HEK293 (cell line): ENCODE measurements around the gene JPH4.

Experiments used
- ATF2 ChIP-seq: fragments of 450-650 bp; formaldehyde crosslinking; IDR thresholded peaks from 2 replicates; pipeline ENCODE4 v1.5.1; 2016; ENCODE audit warnings: missing biosample characterization, missing genetic modification characterization, low read depth
- CTCF ChIP-seq: fragments of 450-650 bp; formaldehyde crosslinking; IDR thresholded peaks from 2 replicates; pipeline ENCODE4 v1.5.1; 2016; ENCODE audit warnings: missing biosample characterization, missing genetic modification characterization
- MEIS1 ChIP-seq: sonication (generic); formaldehyde crosslinking; IDR thresholded peaks from 2 replicates; pipeline ENCODE4 v1.8.1; 2022; ENCODE audit warnings: missing genetic modification reagents, mild to moderate bottlenecking, borderline replicate concordance
- REST ChIP-seq: fragments of 450-650 bp; formaldehyde crosslinking; IDR thresholded peaks from 2 replicates; pipeline ENCODE4 v1.5.1; 2016; ENCODE audit warnings: missing biosample characterization, missing genetic modification characterization
- SCRT2 ChIP-seq: fragments of 450-650 bp; formaldehyde crosslinking; IDR thresholded peaks from 2 replicates; pipeline ENCODE4 v1.5.1; 2016; ENCODE audit warnings: missing biosample characterization, missing genetic modification characterization
- SETDB1 ChIP-seq: IDR thresholded peaks from one replicate; pipeline ENCODE4 v1.6.1; 2017; ENCODE audit warnings: mild to moderate bottlenecking, low read length, moderate library complexity, mixed read lengths; ENCODE audit not compliant: insufficient read length
- TSHZ1 ChIP-seq: fragments of 450-650 bp; formaldehyde crosslinking; IDR thresholded peaks from 2 replicates; pipeline ENCODE4 v1.5.1; 2016; ENCODE audit warnings: missing biosample characterization, missing genetic modification characterization, borderline replicate concordance
- ZIC2 ChIP-seq: fragments of 450-650 bp; formaldehyde crosslinking; IDR thresholded peaks from 2 replicates; pipeline ENCODE4 v1.5.1; 2016; ENCODE audit warnings: missing biosample characterization, missing genetic modification characterization
- ZNF10 ChIP-seq: fragments of 450-650 bp; formaldehyde crosslinking; IDR thresholded peaks from 2 replicates; pipeline ENCODE4 v1.5.1; 2017; ENCODE audit warnings: missing biosample characterization, missing genetic modification characterization
- ZNF140 ChIP-seq: fragments of 450-650 bp; formaldehyde crosslinking; IDR thresholded peaks from 2 replicates; pipeline ENCODE4 v1.5.1; 2016; ENCODE audit warnings: missing biosample characterization, missing genetic modification characterization
- ZNF175 ChIP-seq: fragments of 450-650 bp; formaldehyde crosslinking; IDR thresholded peaks from 2 replicates; pipeline ENCODE4 v1.5.1; 2016; ENCODE audit warnings: missing biosample characterization, missing genetic modification characterization
- ZNF274 ChIP-seq, 2 experiments: fragments of 200-500 bp in 1 of 2; fragments of 450-650 bp in 1 of 2; sonication (Bioruptor generic) in 1 of 2; formaldehyde crosslinking in 1 of 2; IDR thresholded peaks; 2 replicates each; pipeline versions ENCODE4 v1.5.1 to v1.6.1; 2014 to 2016; ENCODE audit warnings: borderline replicate concordance in 1 of 2, inconsistent platforms in 1 of 2, low read length in 1 of 2, missing biosample characterization in 1 of 2, missing genetic modification characterization in 1 of 2
- ZNF416 ChIP-seq: fragments of 450-650 bp; formaldehyde crosslinking; IDR thresholded peaks from 2 replicates; pipeline ENCODE4 v1.5.1; 2016; ENCODE audit warnings: missing biosample characterization, missing genetic modification characterization

GRCh38 chr14:23600322-23600707, 21.7 kb upstream of the JPH4 start:
- TF ChIP-seq REST (tag by site-specific recombination) (no peak), ATF2 (tag by site-specific recombination) (no peak), CTCF (no peak), ZNF274 (IDR thresholded peaks at IDR 0.05; ENCODE audit: low read length) (no peak), ZNF274 (tag by site-specific recombination; IDR thresholded peaks at IDR 0.05; ENCODE audit: borderline replicate concordance) (no peak), SCRT2 (no peak), ZIC2 (tag by site-specific recombination) (no peak), ZNF416 (tag by site-specific recombination) (no peak), ZNF10 (tag by site-specific recombination) (no peak), TSHZ1 (tag by site-specific recombination) (no peak), ZNF140 (tag by site-specific recombination) (no peak), MEIS1 (CRISPR knock-in tag) (no peak), ZNF175 (tag by site-specific recombination) (no peak), SETDB1 (no peak)
